MCF 10A (cell line): ENCODE data around the gene DCAF5. TPM values are rescaled to one million over a fixed set of nuclear protein-coding genes. Genes with fewer than 3 reads are reported as not detected.

Source experiments
- BruUV-seq: library from RNA; stranded (reverse); fragments of 400-500 nt; replicated peaks from 2 replicates; lab custom pipeline; 2021; lab: Mats Ljungman, UMichigan
- CTCF ChIA-PET: fragments of 300-600 bp; sonication (Branson Sonifier 250); formaldehyde crosslinking; extraction: SDS; loops from one replicate; lab custom pipeline; 2021; ENCODE audit warnings: antibody characterized with exemption, inconsistent platforms; lab: Yijun Ruan, JAX
- POLR2A ChIA-PET: fragments of 300-600, 350-650 bp; sonication (Branson Sonifier 250); formaldehyde crosslinking; extraction: SDS; loops from one replicate; lab custom pipeline; 2020; ENCODE audit warnings: antibody characterized with exemption, inconsistent platforms; lab: Yijun Ruan, JAX
- DNase-seq: peaks from one replicate; pipeline ENCODE4 v3.0.0-alpha.2; 2018; ENCODE audit not compliant: unreplicated experiment
- H3K27ac Mint-ChIP-seq: one replicate; pipeline ENCODE4 v1.8.0; 2022; ENCODE audit warnings: mild to moderate bottlenecking, low read depth, mixed read lengths; ENCODE audit not compliant: unreplicated experiment
- H3K27me3 Mint-ChIP-seq: one replicate; pipeline ENCODE4 v1.8.0; 2022; ENCODE audit warnings: mixed read lengths; ENCODE audit not compliant: insufficient read depth, unreplicated experiment
- H3K36me3 Mint-ChIP-seq: one replicate; pipeline ENCODE4 v1.8.0; 2022; ENCODE audit warnings: mild to moderate bottlenecking, moderate library complexity, mixed read lengths; ENCODE audit not compliant: insufficient read depth, unreplicated experiment
- H3K4me1 Mint-ChIP-seq: one replicate; pipeline ENCODE4 v1.8.0; 2022; ENCODE audit warnings: mixed read lengths; ENCODE audit not compliant: insufficient read depth, unreplicated experiment
- H3K4me3 Mint-ChIP-seq: one replicate; pipeline ENCODE4 v1.8.0; 2022; ENCODE audit warnings: mild to moderate bottlenecking, moderate library complexity, mixed read lengths; ENCODE audit not compliant: unreplicated experiment
- H3K9me3 Mint-ChIP-seq: one replicate; pipeline ENCODE4 v1.8.0; 2022; ENCODE audit warnings: mixed read lengths; ENCODE audit not compliant: unreplicated experiment
- CTCF ChIP-seq: fragments of 200-600 bp; IDR thresholded peaks from one replicate; pipeline ENCODE4 v1.8.0; 2022; ENCODE audit warnings: antibody characterized with exemption, mild to moderate bottlenecking; ENCODE audit not compliant: unreplicated experiment
- intact Hi-C: fragments of 100-400 bp; cut with micrococcal nuclease; formaldehyde crosslinking; loops from 2 replicates; pipeline ENCODE4 v1.14.1; 2022
- total RNA-seq: library from RNA; stranded (reverse); gene quantifications from 2 replicates; pipeline ENCODE4 v1.2.3, GENCODE V29; 2022

The DCAF5 gene
- total RNA-seq, 1 experiment from 2014 or later: 37.7 TPM

GRCh38 chr14:69161590-69161989 is 8.7 kb upstream of the DCAF5 start:
- Mint-ChIP-seq H3K36me3 (no peaks in the 10 kb centered on the region), H3K27me3 (peaks cover 45% of the 10 kb centered on the region), H3K4me3 (no peak overlapping the region), H3K4me1 (no peaks in the 10 kb centered on the region), H3K27ac (no peak overlapping the region), H3K9me3 (no peaks in the 10 kb centered on the region)
- ChIA-PET POLR2A (no interaction called here), CTCF (interaction anchor here (1.0 kb wide), 1 partner anchor 10 kb away, joined by 3 read pairs; no protein-coding TSS in a partner anchor)
- DNase-seq: no peak
- intact Hi-C loops: no loop called here
- BruUV-seq: no TSS peak
- TF ChIP-seq CTCF: no peak

DNA sequence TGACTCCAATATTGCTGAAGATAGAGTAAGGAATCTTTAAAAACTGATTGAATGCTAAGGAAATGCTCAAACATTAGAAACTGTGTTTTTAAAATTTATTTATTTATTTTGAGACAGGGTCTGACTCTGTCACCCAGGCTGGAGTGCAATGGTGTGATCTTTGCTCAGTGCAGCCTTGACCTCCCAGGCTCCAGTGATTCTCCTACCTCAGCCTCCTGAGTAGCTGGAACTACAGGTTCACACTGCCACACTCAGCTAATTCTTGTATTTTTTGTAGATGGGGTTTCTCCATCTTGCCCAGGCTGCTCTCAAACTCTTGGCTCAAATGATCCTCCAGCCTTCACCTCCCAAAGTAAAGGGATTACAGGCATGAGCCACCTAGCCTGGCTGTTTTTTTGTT is 3.3 kb upstream of the DCAF5 start:
- POLR2A ChIA-PET: interaction anchor here (0.6 to 1.3 kb wide), 4 partner anchors 35 to 1355 kb away, joined by 3 to 4 read pairs (median 4); partner anchors contain the start of gene EXD2
- Mint-ChIP-seq H3K36me3 (no peaks in the 10 kb centered on the region), H3K27ac (no peak overlapping the region), H3K4me1 (no peaks in the 10 kb centered on the region), H3K4me3 (no peak overlapping the region), H3K27me3 (peaks cover 13% of the 10 kb centered on the region), H3K9me3 (no peaks in the 10 kb centered on the region)
- CTCF ChIA-PET: interaction anchor here (0.6 to 1.4 kb wide), 2 partner anchors 85 to 651 kb away, joined by 3 to 4 read pairs; no protein-coding TSS in a partner anchor
- TF ChIP-seq CTCF: no peak
- DNase-seq: no peak
- no TSS peak for BruUV-seq
- intact Hi-C loops: no loop called here

GRCh38 chr14:69154779-69155178 is 1.9 kb upstream of the DCAF5 start:
- Mint-ChIP-seq H3K36me3 (peaks cover 5% of the 10 kb centered on the region), H3K4me1 (peaks cover 6% of the 10 kb centered on the region), H3K27me3 (no peaks in the 10 kb centered on the region), H3K9me3 (no peaks in the 10 kb centered on the region), H3K4me3 (no peak overlapping the region), H3K27ac (no peak overlapping the region)
- ChIA-PET CTCF (interaction anchor here (1.4 kb wide), 1 partner anchor 26 kb away, joined by 6 read pairs; no protein-coding TSS in a partner anchor), POLR2A (interaction anchor here (1.1 to 1.4 kb wide), 3 partner anchors 12 to 25 kb away, joined by 3 to 7 read pairs (median 4); no protein-coding TSS in a partner anchor)
- TF ChIP-seq CTCF: no peak
- no TSS peak for BruUV-seq
- intact Hi-C loops: no loop called here
- DNase-seq: no peak

- no peak for DNase-seq
- Mint-ChIP-seq H3K36me3 (peaks cover 14% of the 10 kb centered on the region), H3K27me3 (no peaks in the 10 kb centered on the region), H3K4me3 (peak overlapping the region; percentile 90), H3K4me1 (peaks cover 16% of the 10 kb centered on the region), H3K9me3 (no peaks in the 10 kb centered on the region), H3K27ac (no peak overlapping the region)
- TF ChIP-seq CTCF: no peak
- intact Hi-C loops: no loop called here
- ChIA-PET CTCF (interaction anchor here (0.7 to 1.4 kb wide), 3 partner anchors 25 to 91 kb away, joined by 3 to 6 read pairs (median 3); no protein-coding TSS in a partner anchor), POLR2A (interaction anchor here (0.7 to 5.7 kb wide), 7 partner anchors 9 to 245 kb away, joined by 3 to 77 read pairs (median 5); partner anchors contain the start of genes ERH, EXD2 and SLC39A9)
- BruUV-seq: TSS peak; percentile 67
Measured at GRCh38 chr14:69153873-69154270, 953 bp upstream of the DCAF5 start.
